Pulmonary artery endothelial cell (primary cell): ENCODE measurements around the gene XPR1. TPM values are rescaled to one million over a fixed set of nuclear protein-coding genes. Genes with fewer than 3 reads are reported as not detected.

Experiments
- DNase-seq: peaks from one replicate; pipeline ENCODE4 v3.0.0-alpha.2; 2011; ENCODE audit warnings: low read depth, low spot score
- total RNA-seq: library from RNA; depleted of rRNA; stranded (reverse); fragments of >200 nt; gene quantifications from 2 replicates; pipeline ENCODE4 v1.2.3, GENCODE V29; 2014

The XPR1 gene
- total RNA-seq, result 35.5 and 42.6 TPM in 2 replicates

DNA sequence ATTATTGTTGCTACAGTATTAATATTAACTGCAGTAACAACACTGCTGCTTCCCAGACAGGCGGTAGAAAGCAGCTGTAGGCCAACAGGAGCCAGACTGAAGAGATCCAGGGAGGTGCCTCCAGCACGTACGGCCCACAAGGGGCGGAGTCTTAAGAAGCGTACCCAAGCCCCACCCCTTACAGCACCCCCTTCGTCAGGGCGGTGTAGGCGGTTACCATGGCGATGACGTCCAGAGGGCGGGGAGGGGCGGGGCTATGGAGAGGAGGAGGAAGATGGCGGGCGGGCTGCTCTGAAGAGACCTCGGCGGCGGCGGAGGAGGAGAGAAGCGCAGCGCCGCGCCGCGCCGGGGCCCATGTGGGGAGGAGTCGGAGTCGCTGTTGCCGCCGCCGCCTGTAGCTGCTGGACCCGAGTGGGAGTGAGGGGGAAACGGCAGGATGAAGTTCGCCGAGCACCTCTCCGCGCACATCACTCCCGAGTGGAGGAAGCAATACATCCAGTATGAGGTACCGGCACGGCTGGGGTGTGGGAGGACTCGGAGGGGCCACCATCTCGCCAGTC is at the start of gene XPR1:
XPR1 (plus strand) TSS at position 257 of the 560 bp plus-strand sequence; CDS start at position 437, 180 bp downstream.
- DNase-seq, result peak; percentile 98

DNA sequence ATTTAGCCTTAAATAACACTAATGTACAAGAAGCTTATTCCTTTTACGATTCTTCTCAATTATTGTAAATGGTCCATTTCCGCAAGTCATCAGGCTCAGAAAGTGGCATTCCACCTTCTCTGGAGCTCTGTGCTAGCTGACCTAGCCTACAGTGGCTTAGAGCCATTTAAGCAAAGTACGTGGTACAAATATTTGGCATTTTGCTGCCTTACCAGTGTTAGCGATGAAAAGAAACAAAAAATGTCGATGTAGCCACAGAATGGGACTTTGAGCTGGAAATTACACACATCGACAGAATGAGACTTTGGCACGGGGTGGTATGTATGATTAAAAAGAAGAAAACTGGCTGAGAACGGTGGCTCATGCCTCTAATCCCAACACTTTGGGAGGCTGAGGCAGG is 47.0 kb upstream of the XPR1 start:
- DNase-seq, result no peak

DNA sequence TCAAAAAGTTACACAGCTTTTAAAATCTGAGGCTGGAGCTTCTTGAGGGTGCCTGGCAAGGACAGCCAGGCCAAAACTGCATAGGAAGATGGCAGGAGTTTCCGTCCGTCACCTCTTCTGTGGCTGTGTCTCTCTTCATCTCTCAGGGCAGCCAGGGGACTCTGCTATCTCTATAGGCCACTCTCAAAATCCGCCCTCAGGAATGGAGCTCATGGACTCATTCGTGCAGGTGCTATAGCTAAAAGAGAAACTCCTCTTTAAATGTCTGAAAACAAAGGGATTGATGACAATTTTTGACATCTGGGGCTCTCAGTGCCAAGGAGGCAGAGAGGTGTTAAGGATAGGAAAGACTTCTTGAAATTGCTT is 45.8 kb upstream of the XPR1 start:
- no peak for DNase-seq

DNA sequence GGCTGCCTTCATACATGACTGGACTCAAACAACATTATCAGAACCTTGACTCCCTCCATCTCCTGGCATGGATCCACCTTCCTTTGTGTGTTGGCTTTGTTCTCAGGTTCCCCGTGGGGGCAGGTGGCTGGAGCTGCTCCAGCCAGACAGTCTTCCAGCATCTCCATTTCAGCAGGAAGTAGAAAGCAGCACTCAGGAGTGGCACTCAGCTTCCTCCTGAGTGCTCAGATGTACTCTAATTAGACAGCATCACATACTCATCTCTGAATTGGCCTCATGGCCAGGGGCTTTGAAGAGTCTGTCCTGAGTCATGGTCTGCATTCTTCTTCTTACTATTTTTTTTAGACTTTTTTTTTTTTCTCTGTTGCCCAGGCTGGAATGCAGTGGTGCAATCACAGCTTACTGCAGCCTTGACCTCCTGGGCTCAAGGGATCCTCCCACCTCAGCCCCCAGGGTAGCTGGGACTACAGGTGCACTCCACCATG is 45.1 kb upstream of the XPR1 start:
- no peak for DNase-seq

DNA sequence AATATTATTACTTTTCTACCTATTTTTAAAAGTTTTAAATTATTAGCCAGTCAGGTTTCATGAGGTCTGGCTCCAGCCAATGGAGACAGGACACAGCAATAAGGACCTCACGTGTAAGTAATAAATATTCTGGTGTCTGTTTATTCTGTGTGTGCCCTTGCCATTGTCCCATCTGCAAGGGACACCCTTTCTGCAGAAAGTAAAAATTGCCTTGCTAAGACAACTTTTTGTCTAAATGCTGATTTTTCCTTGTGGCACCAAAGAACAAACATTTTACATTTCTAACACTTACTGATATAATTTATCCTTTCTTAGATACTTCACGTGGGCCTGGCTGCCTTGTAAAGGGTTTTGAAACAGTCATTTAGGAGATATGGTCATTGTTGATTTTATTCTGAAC is 43.7 kb upstream of the XPR1 start:
- no peak for DNase-seq

DNA sequence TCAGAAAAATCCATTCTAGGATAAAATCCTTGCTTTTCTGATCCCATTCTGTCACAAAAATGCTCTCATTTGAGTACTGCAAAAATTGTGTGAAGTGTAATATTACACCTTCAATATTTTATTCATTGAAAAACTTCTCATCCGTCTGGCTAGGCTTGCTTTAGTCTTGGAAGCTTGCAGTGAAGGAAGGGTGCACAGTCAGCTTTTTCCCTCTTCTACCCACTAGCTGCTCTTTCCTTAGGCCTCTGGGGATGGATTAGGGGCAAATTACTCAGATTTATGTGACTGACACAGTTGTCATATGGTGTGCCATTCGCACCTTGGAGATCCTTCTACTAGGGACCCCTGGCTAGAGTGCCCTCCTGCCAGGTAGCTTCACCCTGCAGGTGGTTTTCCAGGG is 40.9 kb upstream of the XPR1 start:
- no peak for DNase-seq

DNA sequence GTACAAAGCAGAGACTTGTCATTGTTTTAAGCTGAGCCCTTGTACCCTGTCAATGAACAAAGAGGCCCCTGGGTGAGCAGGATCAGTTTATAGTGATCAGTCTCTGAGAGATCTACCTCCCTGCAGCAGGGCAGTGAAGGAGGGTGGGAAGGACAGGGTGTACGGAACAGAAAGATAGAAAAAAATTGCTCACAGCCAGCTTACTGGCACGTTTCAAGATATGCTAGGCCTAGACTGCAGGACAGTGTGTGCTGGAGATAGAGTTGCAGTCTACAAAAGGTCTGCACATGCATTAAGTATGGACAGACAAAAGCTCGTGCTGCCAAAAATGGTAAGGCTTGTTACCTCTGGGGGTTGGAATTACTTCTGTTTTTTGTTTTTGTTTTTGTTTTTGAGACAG is 38.4 kb upstream of the XPR1 start:
- no peak for DNase-seq

DNA sequence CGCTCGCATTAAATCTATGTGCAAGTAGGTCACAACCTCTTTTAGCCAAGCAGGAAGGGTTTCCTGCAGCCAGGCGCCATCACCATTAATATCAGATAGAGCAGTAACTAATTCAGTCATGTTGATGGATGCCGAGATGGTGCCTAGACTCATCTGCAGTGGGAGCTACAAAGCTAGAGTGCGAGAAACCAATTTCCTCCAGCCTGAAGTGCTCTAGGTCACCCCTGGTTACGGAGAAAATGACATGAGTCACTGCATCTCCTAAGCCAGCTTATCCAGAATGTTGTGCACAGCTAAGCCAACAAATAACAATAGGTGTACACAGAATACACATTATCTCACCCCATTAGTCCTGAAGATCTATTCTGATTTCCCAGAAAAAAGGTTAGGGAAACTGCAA is 37.1 kb upstream of the XPR1 start:
- DNase-seq, result no peak

DNA sequence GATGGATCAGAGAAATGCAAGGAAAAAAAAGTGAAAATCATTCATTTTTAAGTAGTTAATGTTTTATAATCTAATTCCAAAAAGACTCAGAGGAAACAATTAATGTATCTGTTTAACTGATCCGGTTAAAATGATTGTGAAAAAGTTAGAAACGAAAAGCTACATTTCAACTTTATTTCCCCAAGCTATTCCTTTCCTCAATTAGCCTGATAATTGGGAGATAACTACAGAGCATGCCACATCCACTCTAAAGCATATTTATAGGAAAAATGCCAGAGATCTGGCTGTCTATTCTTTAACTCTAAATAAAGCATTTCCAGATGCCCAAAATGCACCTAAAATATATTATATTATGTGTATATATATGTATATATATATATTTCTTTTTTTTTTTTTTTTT is 35.9 kb upstream of the XPR1 start:
- no peak for DNase-seq

DNA sequence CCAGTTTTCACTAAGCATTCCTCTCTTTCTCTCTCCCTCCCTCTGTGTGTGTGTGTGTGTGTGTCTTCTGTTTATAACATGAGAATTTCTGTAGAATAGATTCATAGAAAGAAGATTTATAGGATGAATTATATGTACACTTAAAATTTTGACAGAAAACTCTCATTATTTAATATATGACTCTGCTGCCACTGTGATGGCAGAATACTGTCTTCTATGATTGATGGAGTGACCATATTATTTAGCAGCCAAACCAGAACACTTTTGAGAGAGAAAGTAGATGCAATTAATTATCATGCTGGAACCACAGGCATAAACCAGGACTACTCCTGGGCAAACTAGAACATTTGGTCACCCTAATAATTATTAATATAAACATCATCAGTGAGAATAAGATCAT is 34.3 kb upstream of the XPR1 start:
- no peak for DNase-seq

DNA sequence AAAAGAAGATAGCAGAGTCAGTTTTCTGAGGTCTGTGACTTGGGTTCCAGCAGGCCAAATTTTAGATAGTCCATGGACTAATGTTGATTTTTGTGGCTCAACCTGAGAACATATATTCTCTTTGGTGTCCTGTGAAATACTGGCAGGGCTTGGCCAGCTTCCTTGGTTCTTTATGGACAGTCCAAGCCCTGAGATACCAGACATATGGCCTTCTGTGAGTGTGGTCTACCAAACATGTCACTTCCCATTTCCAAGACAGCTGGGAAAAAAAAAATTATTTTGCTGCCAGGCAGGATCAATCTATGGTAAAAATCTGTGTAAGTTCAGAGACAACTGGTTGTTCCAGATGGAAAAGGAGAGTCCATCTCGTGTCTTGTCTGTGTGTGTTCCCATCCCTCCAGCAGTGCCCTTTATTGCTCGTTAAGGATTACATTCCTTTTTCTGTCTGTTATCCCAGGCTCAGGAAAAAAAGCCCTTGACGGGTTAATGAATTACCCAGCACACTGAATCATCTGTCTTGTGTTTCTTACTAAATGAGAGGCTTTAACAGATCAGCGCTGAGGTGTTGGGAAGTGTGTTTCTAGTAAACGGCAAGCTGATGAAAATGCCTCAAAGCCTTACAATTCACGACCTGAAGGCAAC is 33.4 kb upstream of the XPR1 start:
- DNase-seq, result no peak

DNA sequence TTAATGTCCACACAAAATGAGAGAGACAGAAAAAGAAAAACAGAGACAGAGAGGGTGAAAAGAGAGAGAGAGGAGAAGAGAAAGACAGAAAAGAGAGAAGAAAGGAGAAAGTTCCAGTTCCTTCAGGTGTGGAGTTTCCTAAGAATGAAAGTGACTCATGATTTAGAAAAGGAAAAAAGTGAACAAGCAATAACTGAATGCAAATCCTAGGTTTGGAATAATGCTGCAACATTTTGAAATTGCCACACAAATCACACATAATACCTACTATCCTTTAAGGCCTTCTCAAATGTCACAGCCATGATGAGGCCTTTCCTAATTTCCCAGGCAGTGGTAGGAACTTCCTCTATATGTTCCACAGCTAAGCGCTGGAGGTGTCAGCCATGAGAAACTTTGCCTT is 31.5 kb upstream of the XPR1 start:
- no peak for DNase-seq

DNA sequence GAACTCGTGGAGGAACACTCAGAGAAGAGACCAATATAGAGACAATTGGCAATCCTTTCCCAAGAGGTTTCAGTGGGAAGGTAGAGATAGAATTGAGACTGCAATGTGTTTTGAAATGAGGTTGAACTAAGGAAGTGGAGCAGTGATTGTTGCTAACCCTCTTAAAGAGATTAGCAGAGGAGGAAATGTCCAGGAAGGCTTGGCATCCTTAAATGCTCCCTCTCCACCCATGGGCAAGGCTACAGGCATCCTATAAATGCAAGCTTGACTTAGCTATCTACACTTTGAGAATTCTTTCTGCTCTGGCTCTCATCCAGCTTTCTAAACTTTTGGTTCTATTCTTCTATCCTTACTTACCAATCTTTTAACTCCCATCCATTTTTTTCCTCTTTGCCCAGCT is 30.3 kb upstream of the XPR1 start:
- DNase-seq, result no peak

DNA sequence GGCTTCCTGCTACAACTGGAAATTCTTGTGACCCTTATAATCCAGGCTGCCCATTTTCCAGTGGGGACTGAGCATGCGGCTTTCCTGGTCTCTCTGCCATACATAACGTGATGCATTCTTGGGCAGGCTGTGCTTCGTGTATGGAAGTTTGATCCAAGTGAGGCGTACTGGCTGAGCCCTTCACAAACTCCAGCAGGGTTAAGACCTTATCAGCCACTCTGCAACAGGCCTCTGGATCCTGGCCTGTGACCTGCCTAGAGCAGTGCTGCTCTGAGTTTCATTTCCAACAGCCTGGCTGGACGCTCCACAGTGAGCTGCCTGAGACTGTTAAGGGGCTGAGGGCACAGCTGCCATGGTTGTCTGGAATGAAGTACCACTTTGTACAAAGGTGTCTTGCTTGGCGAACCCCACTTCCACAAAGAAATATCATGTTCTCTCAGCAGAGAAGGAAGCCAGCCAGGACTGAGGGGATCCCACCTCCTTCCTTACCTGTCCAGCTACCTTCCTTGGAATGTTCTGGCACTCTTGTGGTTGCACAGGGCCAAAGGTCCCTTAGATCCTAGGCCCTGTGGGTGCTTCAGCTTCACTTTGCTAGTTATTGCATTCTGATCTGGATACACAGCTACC is 28.5 kb upstream of the XPR1 start:
- DNase-seq, result no peak

DNA sequence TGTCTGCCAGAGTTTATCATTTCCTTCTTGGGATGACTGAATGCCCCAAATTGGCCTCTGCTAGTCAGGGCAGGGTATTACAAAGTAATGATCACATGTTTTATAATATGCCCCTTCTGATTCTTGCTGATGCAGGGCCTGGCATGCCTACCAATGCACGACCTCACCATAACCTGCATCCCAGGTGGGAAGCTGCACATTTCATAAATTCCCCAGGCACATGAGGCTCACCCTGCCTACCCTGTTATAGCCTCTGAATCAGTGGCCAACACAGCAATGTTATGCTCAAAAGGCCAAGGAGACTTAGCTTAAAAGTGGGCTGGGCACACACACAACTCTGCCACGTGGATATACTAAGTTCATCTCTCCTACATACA is 28.0 kb upstream of the XPR1 start:
- DNase-seq, result no peak

DNA sequence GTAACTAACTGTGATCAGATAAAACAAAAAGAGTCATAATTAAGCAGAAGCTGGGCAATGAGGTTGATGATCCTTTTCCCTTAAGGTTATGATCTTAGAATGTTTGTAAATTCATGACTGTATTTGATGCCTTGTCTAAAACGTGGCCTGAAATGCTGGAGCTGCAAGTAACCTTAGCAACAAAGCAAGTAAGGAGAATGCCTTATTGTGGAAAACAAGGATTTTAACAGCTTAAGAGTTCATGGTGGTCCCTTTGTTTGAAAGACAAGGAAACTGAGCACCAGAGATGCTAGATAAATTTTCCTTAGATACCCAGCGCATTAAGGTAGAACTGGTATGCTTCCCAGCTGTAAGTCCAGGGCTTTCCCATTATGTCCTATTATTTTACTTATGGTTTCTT is 25.7 kb upstream of the XPR1 start:
- no peak for DNase-seq

DNA sequence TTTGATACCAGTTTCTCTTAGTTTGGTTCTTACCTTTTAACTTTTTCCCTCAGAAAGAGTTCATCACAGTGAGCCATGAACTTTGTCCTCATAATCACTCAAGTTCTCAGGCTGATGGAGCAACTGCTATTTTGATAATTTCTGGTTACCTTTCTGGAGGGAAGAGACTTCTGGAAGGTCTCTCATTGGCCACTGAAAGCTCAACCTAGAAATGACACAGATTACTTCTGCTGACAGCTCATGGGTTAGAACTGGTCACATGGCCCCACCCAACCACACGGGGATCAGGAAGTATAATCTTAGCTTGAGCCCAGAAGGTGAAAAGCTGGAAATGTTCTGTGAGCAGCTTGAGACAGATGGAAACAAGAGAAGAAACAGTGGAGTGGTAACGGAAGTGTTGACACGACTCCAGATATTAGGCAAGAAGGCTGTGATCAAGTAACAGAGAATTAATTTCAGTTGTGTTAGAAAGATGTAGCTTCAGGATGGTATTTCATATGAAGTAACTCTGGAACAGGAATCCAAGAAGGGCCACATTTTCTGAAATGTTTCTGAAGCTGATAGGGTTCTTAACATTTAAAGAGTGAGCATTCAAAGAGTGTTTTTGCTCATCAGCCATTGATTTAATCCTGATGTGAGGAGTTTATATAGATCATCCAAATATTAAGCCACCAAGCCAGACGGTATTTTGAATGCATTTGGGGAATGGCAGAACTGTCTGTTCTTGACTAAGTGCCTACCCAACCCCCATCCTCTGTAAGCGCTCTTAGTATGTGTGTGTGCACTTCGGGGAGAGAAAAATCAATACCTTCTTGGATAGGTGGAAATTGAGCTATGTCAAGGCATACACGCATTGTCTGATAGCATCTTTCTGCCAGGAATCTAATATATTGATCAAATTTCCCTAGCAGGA is 21.9 kb upstream of the XPR1 start:
- DNase-seq, result no peak

DNA sequence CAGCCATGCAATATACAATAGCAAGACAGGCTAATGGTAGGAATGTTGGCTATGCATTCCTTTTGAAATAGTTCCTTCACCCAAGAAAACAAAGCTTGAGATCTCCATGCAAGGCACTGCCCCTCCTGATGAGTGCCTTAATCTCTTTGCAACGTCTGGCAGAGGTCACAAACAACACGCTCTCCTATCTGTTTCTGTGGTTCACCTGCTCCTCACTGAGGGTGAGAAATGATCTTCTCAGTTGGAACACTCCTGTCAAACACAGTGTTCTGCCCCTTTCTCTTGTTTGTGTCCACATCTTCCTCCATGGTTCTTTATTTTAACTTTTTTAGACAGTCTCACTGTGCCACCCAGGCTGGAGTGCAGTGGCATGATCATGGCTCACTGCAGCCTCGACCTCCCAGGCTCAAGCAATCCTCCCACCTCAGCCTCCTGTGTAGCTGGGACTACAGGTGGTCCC is 21.2 kb upstream of the XPR1 start:
- no peak for DNase-seq

DNA sequence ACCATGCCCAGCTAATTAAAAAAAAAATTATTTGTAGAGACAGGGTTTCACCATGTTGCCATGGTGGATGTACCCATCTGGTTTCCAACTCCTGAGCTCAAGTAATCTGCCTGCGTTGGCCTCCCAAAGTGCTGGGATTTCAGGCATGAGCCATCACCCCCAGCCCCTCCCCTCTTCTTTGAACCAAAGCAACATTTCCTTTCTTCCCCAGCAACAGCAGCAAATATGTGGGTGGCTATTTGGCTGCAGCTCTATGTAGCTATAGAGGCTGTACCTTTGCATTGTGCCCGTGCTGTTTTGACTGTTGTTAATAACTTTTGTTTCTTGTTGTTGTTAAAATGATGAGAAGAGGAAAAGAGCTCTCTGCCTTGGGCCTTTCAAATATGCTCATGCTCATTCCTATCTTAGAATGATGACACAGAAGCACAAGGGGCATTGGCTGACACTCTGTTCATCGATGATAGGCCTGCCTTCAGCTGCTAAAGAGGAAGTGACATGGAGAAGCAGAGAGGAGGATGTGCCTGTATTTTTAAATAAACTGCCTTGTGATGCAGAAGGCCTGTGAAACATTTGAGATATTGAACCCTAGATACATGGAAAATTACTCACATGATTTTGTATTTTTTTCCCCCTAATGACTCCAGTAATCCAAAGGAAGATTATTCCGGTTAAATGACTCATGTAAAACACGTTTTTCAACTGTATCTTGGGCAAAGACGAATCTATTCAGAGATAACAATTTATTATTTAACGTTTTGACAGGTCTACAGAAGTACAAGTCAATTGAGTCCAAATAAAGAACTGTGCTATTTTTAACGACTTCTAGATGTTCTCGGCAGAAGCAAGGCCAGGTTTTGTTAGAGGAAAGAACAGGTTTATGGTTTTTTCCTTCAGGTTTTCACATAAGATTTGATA is 20.5 kb upstream of the XPR1 start:
- no peak for DNase-seq

DNA sequence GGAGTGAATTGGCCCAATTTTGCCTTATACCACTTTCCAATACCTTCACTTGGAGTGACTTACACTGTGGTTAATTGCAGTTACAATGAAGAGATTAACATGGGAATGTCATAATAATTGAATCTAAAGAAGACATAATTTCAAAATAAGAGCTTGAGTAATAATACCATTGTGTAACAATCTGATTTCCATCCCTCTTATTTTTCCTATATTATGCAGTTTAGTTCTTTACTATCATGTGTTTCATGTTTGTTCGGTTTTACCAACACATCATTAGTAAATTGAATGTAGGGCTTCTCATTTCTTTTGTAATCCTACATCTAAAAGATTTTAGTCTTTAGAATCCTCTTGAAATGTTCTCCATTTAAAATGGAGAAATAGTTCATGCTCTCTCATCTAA is 19.2 kb upstream of the XPR1 start:
- no peak for DNase-seq

DNA sequence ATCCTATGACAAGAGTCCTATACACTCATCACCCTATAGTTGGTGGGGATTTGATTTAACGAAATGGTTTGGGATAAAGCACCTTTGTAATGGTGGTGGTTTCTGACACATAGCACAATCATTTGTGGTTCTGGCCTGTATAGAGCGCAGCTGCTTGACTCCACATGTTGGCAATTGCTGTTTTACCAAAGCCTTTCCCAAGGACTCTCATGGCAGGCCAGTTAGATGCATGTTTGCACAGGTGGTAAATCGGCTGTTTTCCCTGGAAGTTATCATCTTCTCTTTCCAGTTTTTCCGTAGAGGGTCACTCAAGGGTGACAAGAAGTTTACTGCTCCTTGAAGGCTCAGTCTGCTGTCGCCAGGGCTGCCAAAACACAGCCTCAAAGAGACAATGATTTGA is 17.1 kb upstream of the XPR1 start:
- DNase-seq, result no peak
